GM23338 (cell line): ENCODE results near the gene SLC25A11. TPM values are rescaled to one million over a fixed set of nuclear protein-coding genes. Genes with fewer than 3 reads are reported as not detected.
A peak's percentile ranks its signal among the peaks of the same experiment; 100 is the strongest.

ENCODE experiments used
- ATAC-seq: fragments of 200-7000 bp; cut with Tn5 transposase; 3 replicates; pipeline ENCODE4 v1.9.1; 2020
- DNase-seq: peaks from one replicate; pipeline ENCODE4 v3.0.0-alpha.2; 2015; ENCODE audit warnings: low spot score
- H2AFZ ChIP-seq: fragments of 200-600 bp; sonication (generic); 2 replicates; pipeline ENCODE4 v1.8.0; 2016; ENCODE audit warnings: antibody characterized with exemption, mild to moderate bottlenecking, moderate library complexity
- H3F3A ChIP-seq: fragments of 200-600 bp; sonication (generic); replicated peaks from 2 replicates; pipeline ENCODE4 v1.8.0; 2017; ENCODE audit warnings: antibody characterized with exemption, mixed run types, low read depth
- H3K27ac ChIP-seq: fragments of 200-600 bp; sonication (generic); 2 replicates; pipeline ENCODE4 v1.6.1; 2016; ENCODE audit warnings: low read depth
- H3K27me3 ChIP-seq: fragments of 200-600 bp; sonication (generic); 2 replicates; pipeline ENCODE4 v1.8.0; 2016; ENCODE audit warnings: mild to moderate bottlenecking, mixed run types, moderate library complexity; ENCODE audit not compliant: insufficient read depth
- H3K36me3 ChIP-seq: fragments of 200-600 bp; sonication (generic); 2 replicates; pipeline ENCODE4 v1.8.0; 2016; ENCODE audit warnings: mild to moderate bottlenecking; ENCODE audit not compliant: insufficient read depth
- H3K4me1 ChIP-seq: fragments of 200-600 bp; sonication (generic); 2 replicates; pipeline ENCODE4 v1.8.0; 2016; ENCODE audit warnings: mild to moderate bottlenecking, moderate library complexity; ENCODE audit not compliant: insufficient read depth
- H3K4me2 ChIP-seq: fragments of 200-600 bp; sonication (generic); 2 replicates; pipeline ENCODE4 v1.7.1; 2017; ENCODE audit warnings: mixed run types
- H3K4me3 ChIP-seq: fragments of 200-600 bp; sonication (generic); 2 replicates; pipeline ENCODE4 v1.6.1; 2016; ENCODE audit warnings: mixed run types
- H3K79me2 ChIP-seq: fragments of 200-600 bp; sonication (generic); replicated peaks from 2 replicates; pipeline ENCODE4 v1.8.0; 2017; ENCODE audit warnings: mild to moderate bottlenecking; ENCODE audit not compliant: insufficient read depth
- H3K9me2 ChIP-seq: fragments of 200-600 bp; sonication (generic); 2 replicates; pipeline ENCODE4 v1.8.0; 2017; ENCODE audit not compliant: insufficient read depth
- H4K20me1 ChIP-seq: fragments of 200-600 bp; sonication (generic); replicated peaks from 2 replicates; pipeline ENCODE4 v1.8.0; 2017; ENCODE audit warnings: mild to moderate bottlenecking; ENCODE audit not compliant: insufficient read depth
- H3K27ac Mint-ChIP-seq: 2 replicates; pipeline ENCODE4 v1.8.0; 2020; ENCODE audit warnings: inconsistent platforms, mild to moderate bottlenecking, moderate library complexity, mixed read lengths
- H3K27me3 Mint-ChIP-seq: 3 replicates; pipeline ENCODE4 v1.8.0; 2022; ENCODE audit warnings: low read depth, mild to moderate bottlenecking, moderate library complexity, mixed read lengths, inconsistent platforms; ENCODE audit not compliant: insufficient read depth, poor library complexity
- H3K36me3 Mint-ChIP-seq: 3 replicates; pipeline ENCODE4 v1.8.0; 2021; ENCODE audit warnings: low read depth, mild to moderate bottlenecking, inconsistent platforms, moderate library complexity, mixed read lengths
- H3K4me1 Mint-ChIP-seq: 3 replicates; pipeline ENCODE4 v1.8.0; 2020; ENCODE audit warnings: mild to moderate bottlenecking, inconsistent platforms, mixed read lengths
- H3K4me3 Mint-ChIP-seq: 3 replicates; pipeline ENCODE4 v1.8.0; 2021; ENCODE audit warnings: moderate library complexity, mild to moderate bottlenecking, inconsistent platforms, mixed read lengths
- H3K9me3 Mint-ChIP-seq: 3 replicates; pipeline ENCODE4 v1.8.0; 2020; ENCODE audit warnings: moderate library complexity, mild to moderate bottlenecking, inconsistent platforms, mixed read lengths
- CREB1 ChIP-seq: fragments of 250-450 bp; sonication (Bioruptor Pico); IDR thresholded peaks from 2 replicates; pipeline ENCODE4 v1.5.0; 2020; ENCODE audit warnings: low read depth, mild to moderate bottlenecking, moderate library complexity
- EZH2phosphoT487 ChIP-seq: fragments of 200-600 bp; sonication (generic); IDR thresholded peaks from one replicate; pipeline ENCODE4 v1.8.1; 2018; ENCODE audit warnings: antibody characterized with exemption; ENCODE audit not compliant: unreplicated experiment
- NANOG ChIP-seq: IDR thresholded peaks from 2 replicates; pipeline ENCODE4 v1.6.1; 2016; ENCODE audit warnings: antibody characterized with exemption, borderline replicate concordance
- POLR2AphosphoS5 ChIP-seq: IDR thresholded peaks from 2 replicates; pipeline ENCODE4 v1.6.1; 2016; ENCODE audit warnings: antibody characterized with exemption, low read depth
- STAT1 ChIP-seq: IDR thresholded peaks from one replicate; pipeline ENCODE4 v1.6.1; 2016; ENCODE audit warnings: antibody characterized with exemption; ENCODE audit not compliant: unreplicated experiment
- ZNF114 ChIP-seq: fragments of 250-450 bp; sonication (Bioruptor Pico); IDR thresholded peaks from 2 replicates; pipeline ENCODE4 v1.5.0; 2020; ENCODE audit warnings: mild to moderate bottlenecking, moderate library complexity
- ZNF331 ChIP-seq: fragments of 250-450 bp; sonication (Bioruptor Pico); IDR thresholded peaks from 2 replicates; pipeline ENCODE4 v1.5.0; 2020; ENCODE audit warnings: low read depth, mild to moderate bottlenecking, moderate library complexity
- polyA plus RNA-seq: library from polyadenylated mRNA; unstranded; fragments of >200 nt; fragmentation: Nextera tagmentation; extraction: Ambion mirVana; gene quantifications from 2 replicates; pipeline ENCODE4 v1.2.1, GENCODE V29; 2016
- total RNA-seq: library from RNA; depleted of rRNA; stranded (reverse); fragments of >200 nt; shearing (Covaris generic); gene quantifications from 2 replicates; pipeline ENCODE4 v1.2.3, GENCODE V29; 2014
- TF ChIP-seq, protein P1 (sequence below), 2 experiments: fragments of 200-600 bp in 1 of 2; sonication (generic) in 1 of 2; conservative IDR thresholded peaks; 2 replicates each; pipeline versions ENCODE4 v1.5.1 to v1.6.1; 2016 to 2017; ENCODE audit warnings: antibody characterized with exemption in 2 of 2, low read depth in 2 of 2, mild to moderate bottlenecking in 2 of 2, moderate library complexity in 1 of 2
- TF ChIP-seq, protein P2 (sequence below): IDR thresholded peaks from 2 replicates; pipeline ENCODE4 v1.6.1; 2016; ENCODE audit warnings: antibody characterized with exemption
- TF ChIP-seq, protein P3 (sequence below): fragments of 250-450 bp; sonication (Bioruptor Pico); IDR thresholded peaks from 2 replicates; pipeline ENCODE4 v1.5.0; 2020; ENCODE audit warnings: mild to moderate bottlenecking, moderate library complexity

The SLC25A11 gene
- total and polyA plus RNA-seq, 2 experiments from 2014 or later = 37.8 to 73.6 TPM

DNA sequence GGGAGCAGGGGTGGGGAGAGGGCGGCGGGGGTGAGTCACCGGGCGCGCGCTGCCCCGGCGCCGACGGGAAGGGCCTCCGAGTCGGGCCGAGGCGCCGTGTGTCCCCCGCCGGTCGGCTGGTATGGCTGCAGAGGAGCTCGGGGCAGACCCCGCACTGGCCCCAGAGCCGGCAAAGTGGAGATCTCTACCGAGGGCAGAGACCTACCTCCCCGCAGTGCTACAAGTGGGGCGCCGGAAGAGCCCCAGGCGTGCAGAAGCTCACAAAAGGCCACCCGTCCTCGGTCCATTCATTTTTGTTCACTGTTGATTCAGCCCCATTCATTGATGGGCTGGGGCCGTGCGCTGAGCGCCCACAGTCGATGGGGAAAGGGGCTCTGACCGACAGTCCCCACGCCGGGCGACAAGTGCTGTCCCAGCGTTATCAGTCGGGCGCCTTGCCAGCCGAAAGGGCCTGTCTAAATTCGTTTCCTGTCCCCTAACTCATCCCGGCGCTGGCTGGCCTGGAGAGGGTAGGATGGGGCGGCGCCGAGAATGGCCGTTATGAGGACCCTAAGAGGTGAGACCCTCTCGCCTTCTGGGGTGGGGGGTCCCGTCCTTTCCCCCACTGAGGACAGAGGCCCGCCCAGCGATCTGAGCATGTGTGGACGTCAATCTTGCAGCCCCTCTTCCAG, 10.4 kb upstream of the SLC25A11 start:
- Mint-ChIP-seq H3K9me3 (no peaks in the 10 kb centered on the region; the same call in 2 of the 3 replicates), H3K36me3 (peaks cover 27% of the 10 kb centered on the region), H3K27ac (peak overlapping the region; percentile 95), H3K27me3 (peaks cover 27% of the 10 kb centered on the region), H3K4me3 (peak overlapping the region; percentile 88), H3K4me1 (peaks cover 38% of the 10 kb centered on the region)
- Histone ChIP-seq H2AFZ (peak overlapping the region; percentile 5; the same call in 1 of the 2 replicates), H3F3A (peaks cover 22% of the 10 kb centered on the region), H3K27ac (peak overlapping the region; percentile 96), H3K4me1 (peaks cover 32% of the 10 kb centered on the region), H4K20me1 (peaks cover 15% of the 10 kb centered on the region), H3K36me3 (peaks cover 15% of the 10 kb centered on the region), H3K9me2 (no peaks in the 10 kb centered on the region), H3K79me2 (peaks cover 30% of the 10 kb centered on the region), H3K4me3 (peak overlapping the region; percentile 96), H3K27me3 (no peaks in the 10 kb centered on the region), H3K4me2 (peak overlapping the region; percentile 96)
- DNase-seq = peak; percentile 68
- peak; percentile 18 for ATAC-seq
- TF ChIP-seq CREB1 (CRISPR knock-in tag) = no peak
- peak; percentile 18; the same call in 1 of the 2 replicates for TF ChIP-seq POLR2AphosphoS5
- no peak for TF ChIP-seq EZH2phosphoT487

DNA sequence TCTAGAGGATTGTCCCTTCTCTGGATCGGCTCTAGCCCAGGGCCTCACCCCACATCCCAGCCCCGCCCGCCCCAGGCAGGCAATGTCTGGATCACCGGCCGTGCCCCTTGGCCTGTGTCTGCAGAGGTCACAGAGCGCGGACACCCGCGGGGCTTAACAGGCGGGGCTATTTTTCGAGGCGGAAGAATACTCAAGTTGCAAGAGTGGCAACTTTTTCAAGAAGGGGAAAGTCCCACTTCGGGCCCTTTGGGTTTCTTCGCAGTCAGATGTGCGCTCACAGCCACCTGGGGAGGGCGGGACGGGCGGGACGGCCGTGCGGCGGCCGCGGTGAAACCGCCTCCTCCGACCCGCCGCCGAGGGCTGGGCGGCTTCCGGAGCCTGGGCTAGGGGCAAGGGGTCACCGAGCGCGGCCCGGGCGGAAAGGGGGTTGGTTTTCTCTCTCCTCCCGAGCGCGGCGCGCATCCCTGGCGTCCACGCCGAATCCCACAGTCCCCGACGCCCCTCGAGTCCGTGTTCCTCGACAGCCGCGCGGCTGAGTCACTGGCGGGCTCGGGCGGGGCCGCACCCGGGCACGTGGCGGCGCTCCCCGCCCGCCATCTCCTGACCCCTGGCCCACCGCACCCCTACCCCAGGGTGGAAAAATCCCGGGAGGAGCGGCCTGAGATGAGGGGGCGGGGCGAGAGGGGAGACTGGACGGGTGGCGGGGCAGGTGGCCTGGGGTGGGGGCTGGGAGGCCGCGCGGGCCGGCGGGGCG, 9.7 kb upstream of the SLC25A11 start:
- H3K4me2 ChIP-seq = peak overlapping the region; percentile 96
- Mint-ChIP-seq H3K4me1 (peaks cover 44% of the 10 kb centered on the region), H3K36me3 (peaks cover 34% of the 10 kb centered on the region), H3K4me3 (peak overlapping the region; percentile 76), H3K27ac (peak overlapping the region; percentile 81), H3K9me3 (no peaks in the 10 kb centered on the region; the same call in 2 of the 3 replicates), H3K27me3 (peaks cover 34% of the 10 kb centered on the region)
- H3K4me1 ChIP-seq = peaks cover 39% of the 10 kb centered on the region
- H3K79me2 ChIP-seq = peaks cover 35% of the 10 kb centered on the region
- peaks cover 29% of the 10 kb centered on the region for H3F3A ChIP-seq
- peak overlapping the region; percentile 100 for H3K27ac ChIP-seq
- DNase-seq (peak; percentile 68), ATAC-seq (peak; percentile 23)
- H3K9me2 ChIP-seq = no peaks in the 10 kb centered on the region
- H2AFZ ChIP-seq = no peak overlapping the region
- no peaks in the 10 kb centered on the region for H3K27me3 ChIP-seq
- peak overlapping the region; percentile 96 for H3K4me3 ChIP-seq
- H3K36me3 ChIP-seq = peaks cover 16% of the 10 kb centered on the region
- H4K20me1 ChIP-seq = peaks cover 15% of the 10 kb centered on the region
- TF ChIP-seq NANOG (no peak), POLR2AphosphoS5 (no peak), EZH2phosphoT487 (no peak), CREB1 (CRISPR knock-in tag) (no peak), STAT1 (no peak), ZNF114 (CRISPR knock-in tag) (no peak), ZNF331 (CRISPR knock-in tag) (no peak)
- TF ChIP-seq, protein P1, sequence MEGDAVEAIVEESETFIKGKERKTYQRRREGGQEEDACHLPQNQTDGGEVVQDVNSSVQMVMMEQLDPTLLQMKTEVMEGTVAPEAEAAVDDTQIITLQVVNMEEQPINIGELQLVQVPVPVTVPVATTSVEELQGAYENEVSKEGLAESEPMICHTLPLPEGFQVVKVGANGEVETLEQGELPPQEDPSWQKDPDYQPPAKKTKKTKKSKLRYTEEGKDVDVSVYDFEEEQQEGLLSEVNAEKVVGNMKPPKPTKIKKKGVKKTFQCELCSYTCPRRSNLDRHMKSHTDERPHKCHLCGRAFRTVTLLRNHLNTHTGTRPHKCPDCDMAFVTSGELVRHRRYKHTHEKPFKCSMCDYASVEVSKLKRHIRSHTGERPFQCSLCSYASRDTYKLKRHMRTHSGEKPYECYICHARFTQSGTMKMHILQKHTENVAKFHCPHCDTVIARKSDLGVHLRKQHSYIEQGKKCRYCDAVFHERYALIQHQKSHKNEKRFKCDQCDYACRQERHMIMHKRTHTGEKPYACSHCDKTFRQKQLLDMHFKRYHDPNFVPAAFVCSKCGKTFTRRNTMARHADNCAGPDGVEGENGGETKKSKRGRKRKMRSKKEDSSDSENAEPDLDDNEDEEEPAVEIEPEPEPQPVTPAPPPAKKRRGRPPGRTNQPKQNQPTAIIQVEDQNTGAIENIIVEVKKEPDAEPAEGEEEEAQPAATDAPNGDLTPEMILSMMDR (conservative IDR thresholded peaks at IDR 0.05; ENCODE audit: low read depth in 2 of 2) = no peak
- TF ChIP-seq, protein P2, sequence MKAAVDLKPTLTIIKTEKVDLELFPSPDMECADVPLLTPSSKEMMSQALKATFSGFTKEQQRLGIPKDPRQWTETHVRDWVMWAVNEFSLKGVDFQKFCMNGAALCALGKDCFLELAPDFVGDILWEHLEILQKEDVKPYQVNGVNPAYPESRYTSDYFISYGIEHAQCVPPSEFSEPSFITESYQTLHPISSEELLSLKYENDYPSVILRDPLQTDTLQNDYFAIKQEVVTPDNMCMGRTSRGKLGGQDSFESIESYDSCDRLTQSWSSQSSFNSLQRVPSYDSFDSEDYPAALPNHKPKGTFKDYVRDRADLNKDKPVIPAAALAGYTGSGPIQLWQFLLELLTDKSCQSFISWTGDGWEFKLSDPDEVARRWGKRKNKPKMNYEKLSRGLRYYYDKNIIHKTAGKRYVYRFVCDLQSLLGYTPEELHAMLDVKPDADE = no peak; the same call in 1 of the 2 replicates
- TF ChIP-seq, protein P3, sequence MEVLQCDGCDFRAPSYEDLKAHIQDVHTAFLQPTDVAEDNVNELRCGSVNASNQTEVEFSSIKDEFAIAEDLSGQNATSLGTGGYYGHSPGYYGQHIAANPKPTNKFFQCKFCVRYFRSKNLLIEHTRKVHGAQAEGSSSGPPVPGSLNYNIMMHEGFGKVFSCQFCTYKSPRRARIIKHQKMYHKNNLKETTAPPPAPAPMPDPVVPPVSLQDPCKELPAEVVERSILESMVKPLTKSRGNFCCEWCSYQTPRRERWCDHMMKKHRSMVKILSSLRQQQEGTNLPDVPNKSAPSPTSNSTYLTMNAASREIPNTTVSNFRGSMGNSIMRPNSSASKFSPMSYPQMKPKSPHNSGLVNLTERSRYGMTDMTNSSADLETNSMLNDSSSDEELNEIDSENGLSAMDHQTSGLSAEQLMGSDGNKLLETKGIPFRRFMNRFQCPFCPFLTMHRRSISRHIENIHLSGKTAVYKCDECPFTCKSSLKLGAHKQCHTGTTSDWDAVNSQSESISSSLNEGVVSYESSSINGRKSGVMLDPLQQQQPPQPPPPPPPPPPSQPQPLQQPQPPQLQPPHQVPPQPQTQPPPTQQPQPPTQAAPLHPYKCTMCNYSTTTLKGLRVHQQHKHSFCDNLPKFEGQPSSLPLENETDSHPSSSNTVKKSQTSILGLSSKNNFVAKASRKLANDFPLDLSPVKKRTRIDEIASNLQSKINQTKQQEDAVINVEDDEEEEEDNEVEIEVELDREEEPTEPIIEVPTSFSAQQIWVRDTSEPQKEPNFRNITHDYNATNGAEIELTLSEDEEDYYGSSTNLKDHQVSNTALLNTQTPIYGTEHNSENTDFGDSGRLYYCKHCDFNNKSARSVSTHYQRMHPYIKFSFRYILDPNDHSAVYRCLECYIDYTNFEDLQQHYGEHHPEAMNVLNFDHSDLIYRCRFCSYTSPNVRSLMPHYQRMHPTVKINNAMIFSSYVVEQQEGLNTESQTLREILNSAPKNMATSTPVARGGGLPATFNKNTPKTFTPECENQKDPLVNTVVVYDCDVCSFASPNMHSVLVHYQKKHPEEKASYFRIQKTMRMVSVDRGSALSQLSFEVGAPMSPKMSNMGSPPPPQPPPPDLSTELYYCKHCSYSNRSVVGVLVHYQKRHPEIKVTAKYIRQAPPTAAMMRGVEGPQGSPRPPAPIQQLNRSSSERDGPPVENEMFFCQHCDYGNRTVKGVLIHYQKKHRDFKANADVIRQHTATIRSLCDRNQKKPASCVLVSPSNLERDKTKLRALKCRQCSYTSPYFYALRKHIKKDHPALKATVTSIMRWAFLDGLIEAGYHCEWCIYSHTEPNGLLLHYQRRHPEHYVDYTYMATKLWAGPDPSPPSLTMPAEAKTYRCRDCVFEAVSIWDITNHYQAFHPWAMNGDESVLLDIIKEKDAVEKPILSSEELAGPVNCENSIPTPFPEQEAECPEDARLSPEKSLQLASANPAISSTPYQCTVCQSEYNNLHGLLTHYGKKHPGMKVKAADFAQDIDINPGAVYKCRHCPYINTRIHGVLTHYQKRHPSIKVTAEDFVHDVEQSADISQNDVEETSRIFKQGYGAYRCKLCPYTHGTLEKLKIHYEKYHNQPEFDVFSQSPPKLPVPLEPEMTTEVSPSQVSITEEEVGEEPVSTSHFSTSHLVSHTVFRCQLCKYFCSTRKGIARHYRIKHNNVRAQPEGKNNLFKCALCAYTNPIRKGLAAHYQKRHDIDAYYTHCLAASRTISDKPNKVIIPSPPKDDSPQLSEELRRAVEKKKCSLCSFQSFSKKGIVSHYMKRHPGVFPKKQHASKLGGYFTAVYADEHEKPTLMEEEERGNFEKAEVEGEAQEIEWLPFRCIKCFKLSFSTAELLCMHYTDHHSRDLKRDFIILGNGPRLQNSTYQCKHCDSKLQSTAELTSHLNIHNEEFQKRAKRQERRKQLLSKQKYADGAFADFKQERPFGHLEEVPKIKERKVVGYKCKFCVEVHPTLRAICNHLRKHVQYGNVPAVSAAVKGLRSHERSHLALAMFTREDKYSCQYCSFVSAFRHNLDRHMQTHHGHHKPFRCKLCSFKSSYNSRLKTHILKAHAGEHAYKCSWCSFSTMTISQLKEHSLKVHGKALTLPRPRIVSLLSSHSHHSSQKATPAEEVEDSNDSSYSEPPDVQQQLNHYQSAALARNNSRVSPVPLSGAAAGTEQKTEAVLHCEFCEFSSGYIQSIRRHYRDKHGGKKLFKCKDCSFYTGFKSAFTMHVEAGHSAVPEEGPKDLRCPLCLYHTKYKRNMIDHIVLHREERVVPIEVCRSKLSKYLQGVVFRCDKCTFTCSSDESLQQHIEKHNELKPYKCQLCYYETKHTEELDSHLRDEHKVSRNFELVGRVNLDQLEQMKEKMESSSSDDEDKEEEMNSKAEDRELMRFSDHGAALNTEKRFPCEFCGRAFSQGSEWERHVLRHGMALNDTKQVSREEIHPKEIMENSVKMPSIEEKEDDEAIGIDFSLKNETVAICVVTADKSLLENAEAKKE (CRISPR knock-in tag) = no peak
